Dermis blood vessel endothelial cell (primary cell): Measurements from ENCODE around the gene AP2S1. TPM values are rescaled to one million over a fixed set of nuclear protein-coding genes. Genes with fewer than 3 reads are reported as not detected.

ENCODE experiments used
- DNase-seq: peaks from one replicate; pipeline ENCODE4 v3.0.0; 2010
- total RNA-seq: library from RNA; depleted of rRNA; stranded (reverse); fragments of >200 nt; gene quantifications from 2 replicates; pipeline ENCODE4 v1.2.3, GENCODE V29; 2014

AP2S1 gene
- total RNA-seq, 1 donor from 2014 or later = 118 TPM

GRCh38 chr19:46802152-46802551 is 48.5 kb downstream of the AP2S1 start:
- no peak for DNase-seq

GRCh38 chr19:46798713-46799112 is 51.9 kb downstream of the AP2S1 start:
- no peak for DNase-seq

- no peak for DNase-seq
Observed at GRCh38 chr19:46797881-46798280, 52.8 kb downstream of the AP2S1 start.

GRCh38 chr19:46791944-46792343 is 58.7 kb downstream of the AP2S1 start:
- no peak for DNase-seq

GRCh38 chr19:46789371-46789770 is 61.3 kb downstream of the AP2S1 start:
- no peak for DNase-seq

- DNase-seq = no peak
Observed at GRCh38 chr19:46788968-46789338, 61.7 kb downstream of the AP2S1 start.

GRCh38 chr19:46788262-46788967 is 62.2 kb downstream of the AP2S1 start, which contains the start of gene SLC1A5:
SLC1A5 (minus strand) TSS chr19:46788594; CDS start chr19:46787965, 629 bp downstream.
- peak; percentile 96 for DNase-seq

Other genes with a start within 250 kb of the AP2S1 start
- gene CALM3, start 249.5 kb downstream of the AP2S1 start, total RNA-seq = 154 and 372 TPM in 2 replicates
- gene PTGIR, start 225.8 kb downstream of the AP2S1 start, total RNA-seq = not detected in 2 replicates
- not detected in 2 replicates for gene GNG8, start 214.6 kb downstream of the AP2S1 start, total RNA-seq
- 0.14 and 0.34 TPM in 2 replicates for gene DACT3, start 189.7 kb downstream of the AP2S1 start, total RNA-seq
- gene PRKD2, start 133.7 kb downstream of the AP2S1 start, total RNA-seq = 84.2 and 135 TPM in 2 replicates
- gene FKRP, start 104.8 kb downstream of the AP2S1 start, total RNA-seq = 16.7 and 21.5 TPM in 2 replicates
- 90.9 and 135 TPM in 2 replicates for gene STRN4, start 104.4 kb downstream of the AP2S1 start, total RNA-seq
- gene SLC1A5, start 62.3 kb downstream of the AP2S1 start, total RNA-seq = 66.9 and 76.2 TPM in 2 replicates
- gene ARHGAP35, start 10.2 kb upstream of the AP2S1 start, total RNA-seq = 25.9 and 44.5 TPM in 2 replicates
- 0.05 and 0.17 TPM in 2 replicates for gene NPAS1, start 169.0 kb upstream of the AP2S1 start, total RNA-seq
- 18.8 and 30.6 TPM in 2 replicates for gene TMEM160, start 197.8 kb upstream of the AP2S1 start, total RNA-seq